Muscle layer of colon (tissue), 2 donors: ENCODE results near the gene EIF2S2.

Source experiments
- H3K27ac ChIP-seq: one replicate; pipeline ENCODE4 v1.7.0; 2013; ENCODE audit warnings: low read depth, mild to moderate bottlenecking, low read length, moderate library complexity
- H3K27me3 ChIP-seq, 2 donors: one replicate each; pipeline ENCODE4 v1.7.0; 2013; ENCODE audit warnings: low read length in 2 of 2, mild to moderate bottlenecking in 2 of 2; ENCODE audit not compliant: insufficient read depth in 2 of 2, control insufficient read depth in 1 of 2
- H3K36me3 ChIP-seq: one replicate; pipeline ENCODE4 v1.7.0; 2013; ENCODE audit warnings: mild to moderate bottlenecking, low read length; ENCODE audit not compliant: insufficient read depth
- H3K4me1 ChIP-seq: one replicate; pipeline ENCODE4 v1.7.0; 2013; ENCODE audit warnings: mild to moderate bottlenecking, low read length; ENCODE audit not compliant: insufficient read depth
- H3K4me3 ChIP-seq, 2 donors: one replicate each; pipeline ENCODE4 v1.7.0; 2013; ENCODE audit warnings: low read length in 2 of 2, low read depth in 1 of 2, mild to moderate bottlenecking in 1 of 2, moderate library complexity in 1 of 2
- H3K9ac ChIP-seq: one replicate; pipeline ENCODE4 v1.7.0; 2013; ENCODE audit warnings: low read length
- H3K9me3 ChIP-seq: one replicate; pipeline ENCODE4 v1.7.0; 2013; ENCODE audit warnings: mild to moderate bottlenecking, low read length
- donor health status: abdominal sarcoma.
- donor health status: Adenocarcinoma of cecum.

The EIF2S2 gene

GRCh38 chr20:34083781-34084180 lies 28.3 kb downstream of the EIF2S2 start:
- peaks cover 22% of the 10 kb centered on the region for H3K4me1 ChIP-seq
- peaks cover 56% of the 10 kb centered on the region for H3K36me3 ChIP-seq

GRCh38 chr20:34083137-34083536 lies 28.9 kb downstream of the EIF2S2 start:
- Histone ChIP-seq H3K36me3 (peaks cover 56% of the 10 kb centered on the region), H3K4me1 (peaks cover 22% of the 10 kb centered on the region), H3K4me3 (no peak overlapping the region), H3K27me3 (no peaks in the 10 kb centered on the region), H3K27ac (peak overlapping the region; percentile 17), H3K9me3 (no peaks in the 10 kb centered on the region), H3K9ac (no peak overlapping the region)

More at GRCh38 chr20:34083781-34084180, 28.3 kb downstream of the EIF2S2 start:
- no peak overlapping the region for H3K4me3 ChIP-seq
- H3K27ac ChIP-seq: no peak overlapping the region
- no peaks in the 10 kb centered on the region for H3K9me3 ChIP-seq
- no peak overlapping the region for H3K9ac ChIP-seq
- H3K27me3 ChIP-seq: no peaks in the 10 kb centered on the region

GRCh38 chr20:34082232-34082887 lies 29.7 kb downstream of the EIF2S2 start:
- Histone ChIP-seq H3K9ac (no peak overlapping the region), H3K4me1 (peaks cover 22% of the 10 kb centered on the region), H3K9me3 (no peaks in the 10 kb centered on the region), H3K36me3 (peaks cover 58% of the 10 kb centered on the region), H3K27me3 (no peaks in the 10 kb centered on the region), H3K4me3 (no peak overlapping the region), H3K27ac (peak overlapping the region; percentile 17)

- Histone ChIP-seq H3K27ac (no peak overlapping the region), H3K9ac (no peak overlapping the region), H3K4me3 (no peak overlapping the region), H3K4me1 (peaks cover 22% of the 10 kb centered on the region), H3K9me3 (no peaks in the 10 kb centered on the region), H3K36me3 (peaks cover 64% of the 10 kb centered on the region), H3K27me3 (no peaks in the 10 kb centered on the region)
These were observed 32.2 kb downstream of the EIF2S2 start for GRCh38 chr20:34079818-34080217.

- peaks cover 73% of the 10 kb centered on the region for H3K36me3 ChIP-seq
- H3K9ac ChIP-seq: no peak overlapping the region
- peaks cover 16% of the 10 kb centered on the region for H3K4me1 ChIP-seq
- no peak overlapping the region for H3K4me3 ChIP-seq
- no peaks in the 10 kb centered on the region for H3K9me3 ChIP-seq
- no peak overlapping the region for H3K27ac ChIP-seq
- H3K27me3 ChIP-seq: no peaks in the 10 kb centered on the region
These were observed 33.5 kb downstream of the EIF2S2 start for GRCh38 chr20:34078540-34078939.

GRCh38 chr20:34076952-34077351 lies 35.1 kb downstream of the EIF2S2 start:
- peaks cover 78% of the 10 kb centered on the region for H3K36me3 ChIP-seq
- H3K27ac ChIP-seq: no peak overlapping the region
- H3K9me3 ChIP-seq: no peaks in the 10 kb centered on the region

GRCh38 chr20:34075647-34076046 lies 36.4 kb downstream of the EIF2S2 start:
- H3K27me3 ChIP-seq: no peaks in the 10 kb centered on the region
- no peak overlapping the region for H3K27ac ChIP-seq
- no peak overlapping the region for H3K9ac ChIP-seq
- H3K4me1 ChIP-seq: no peaks in the 10 kb centered on the region
- H3K4me3 ChIP-seq: no peak overlapping the region
- H3K9me3 ChIP-seq: no peaks in the 10 kb centered on the region
- H3K36me3 ChIP-seq: peaks cover 65% of the 10 kb centered on the region

More at GRCh38 chr20:34076952-34077351, 35.1 kb downstream of the EIF2S2 start:
- Histone ChIP-seq H3K27me3 (no peaks in the 10 kb centered on the region), H3K4me1 (no peaks in the 10 kb centered on the region), H3K4me3 (no peak overlapping the region), H3K9ac (no peak overlapping the region)

GRCh38 chr20:34074101-34074760 lies 37.8 kb downstream of the EIF2S2 start:
- H3K4me3 ChIP-seq: no peak overlapping the region
- H3K4me1 ChIP-seq: peaks cover 7% of the 10 kb centered on the region
- no peak overlapping the region for H3K9ac ChIP-seq
- no peaks in the 10 kb centered on the region for H3K9me3 ChIP-seq
- no peaks in the 10 kb centered on the region for H3K27me3 ChIP-seq
- H3K36me3 ChIP-seq: peaks cover 54% of the 10 kb centered on the region
- no peak overlapping the region for H3K27ac ChIP-seq

GRCh38 chr20:34072778-34073177 lies 39.3 kb downstream of the EIF2S2 start:
- no peak overlapping the region for H3K27ac ChIP-seq

GRCh38 chr20:34072076-34072475 lies 40.0 kb downstream of the EIF2S2 start:
- H3K4me3 ChIP-seq: no peak overlapping the region
- H3K36me3 ChIP-seq: peaks cover 33% of the 10 kb centered on the region
- H3K4me1 ChIP-seq: peaks cover 14% of the 10 kb centered on the region
- H3K9ac ChIP-seq: no peak overlapping the region
- H3K27ac ChIP-seq: no peak overlapping the region
- no peaks in the 10 kb centered on the region for H3K9me3 ChIP-seq
- no peaks in the 10 kb centered on the region for H3K27me3 ChIP-seq

More at GRCh38 chr20:34072778-34073177, 39.3 kb downstream of the EIF2S2 start:
- no peak overlapping the region for H3K4me3 ChIP-seq
- no peak overlapping the region for H3K9ac ChIP-seq
- H3K4me1 ChIP-seq: peaks cover 14% of the 10 kb centered on the region
- H3K36me3 ChIP-seq: peaks cover 40% of the 10 kb centered on the region
- H3K27me3 ChIP-seq: no peaks in the 10 kb centered on the region
- H3K9me3 ChIP-seq: no peaks in the 10 kb centered on the region

GRCh38 chr20:34070859-34071258 lies 41.2 kb downstream of the EIF2S2 start:
- Histone ChIP-seq H3K4me1 (peaks cover 22% of the 10 kb centered on the region), H3K9ac (no peak overlapping the region), H3K36me3 (peaks cover 25% of the 10 kb centered on the region), H3K4me3 (no peak overlapping the region), H3K27me3 (no peaks in the 10 kb centered on the region), H3K27ac (no peak overlapping the region), H3K9me3 (no peaks in the 10 kb centered on the region)

GRCh38 chr20:34070079-34070439 lies 42.0 kb downstream of the EIF2S2 start:
- Histone ChIP-seq H3K4me3 (no peak overlapping the region), H3K9me3 (no peaks in the 10 kb centered on the region), H3K27ac (no peak overlapping the region), H3K9ac (no peak overlapping the region), H3K4me1 (peaks cover 30% of the 10 kb centered on the region), H3K27me3 (no peaks in the 10 kb centered on the region), H3K36me3 (peaks cover 19% of the 10 kb centered on the region)
